Measurements from ENCODE around the gene ZNF576. TPM values are rescaled to one million over a fixed set of nuclear protein-coding genes. Genes with fewer than 3 reads are reported as not detected.
A peak's percentile ranks its signal among the peaks of the same experiment; 100 is the strongest.
"Not testable (repeated sequence)": the region's sequence is repeated elsewhere in the genome, so short reads cannot be mapped to it uniquely, and the experiment has no call there.

The ZNF576 gene
- 15.0 TPM for total RNA-seq (ENCODE audit: unreplicated experiment)
- long read RNA-seq, transcript ZNF576-201 (3 exons, 2,566 nt): major isoform, 8 of 15 reads
- long read RNA-seq, partial matches to known transcripts: 2 of 15 reads
- long read RNA-seq, other reads (novel, unspliced or antisense): 0 of 15 reads

DNA sequence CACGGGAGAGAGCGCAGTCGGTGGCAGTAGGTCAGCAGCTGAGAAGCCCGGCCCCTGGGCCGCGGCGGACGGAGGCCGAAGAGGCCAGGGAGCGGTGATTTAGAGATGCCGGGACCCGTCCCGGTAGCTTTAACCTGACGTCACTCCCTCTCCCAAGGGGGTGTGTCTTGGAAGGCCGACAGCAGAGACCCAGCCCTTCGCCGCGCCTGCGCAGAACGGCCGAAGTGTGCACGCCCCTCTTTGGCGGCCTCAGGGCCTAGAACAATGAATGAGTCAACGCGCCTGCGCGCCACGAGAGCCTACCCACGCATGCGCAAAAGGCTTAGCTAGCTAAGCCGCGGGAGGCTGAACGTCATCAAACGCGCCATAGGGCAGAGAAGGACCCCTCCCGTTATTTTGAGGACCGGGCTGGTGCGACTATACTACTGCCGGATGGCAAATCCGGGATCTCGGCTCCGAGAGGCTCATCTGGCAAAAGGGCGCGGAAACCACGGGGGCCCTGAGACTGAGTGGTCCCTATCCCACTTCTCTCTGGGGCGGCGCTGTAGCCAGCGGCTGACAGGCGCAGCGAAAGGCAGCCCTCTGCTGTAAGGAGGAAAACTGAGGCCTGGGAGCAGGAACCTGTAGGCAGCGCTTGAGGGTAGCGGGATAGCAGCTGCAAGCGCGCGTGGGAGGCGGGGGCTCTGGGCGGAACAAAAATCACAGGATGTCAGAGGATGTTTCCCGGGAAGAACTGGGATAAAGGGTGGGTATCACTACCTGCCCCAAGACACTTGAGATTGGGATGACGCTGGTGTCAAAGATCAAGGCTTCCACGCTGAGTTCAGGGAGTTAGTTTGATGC lies at the start of gene ZNF576, which contains the start of gene IRGQ:
ZNF576 (plus strand) TSS at position 597 of the 843 bp plus-strand sequence. CDS start 514 bp downstream, outside the sequence.
IRGQ (minus strand) TSS at position 136 of the 843 bp plus-strand sequence. CDS start 796 bp downstream, outside the sequence.
- Mint-ChIP-seq H3K27me3 (ENCODE audit: unreplicated experiment) (peaks cover 7% of the 10 kb centered on the region), H3K4me1 (ENCODE audit: low read depth, unreplicated experiment) (peaks cover 14% of the 10 kb centered on the region), H3K9me3 (ENCODE audit: unreplicated experiment) (peaks cover 13% of the 10 kb centered on the region), H3K4me3 (ENCODE audit: unreplicated experiment) (peak within 1 kb of the TSS; percentile 97), H3K27ac (ENCODE audit: unreplicated experiment) (peak within 1 kb of the TSS; percentile 97), H3K36me3 (ENCODE audit: unreplicated experiment) (no peaks in the 10 kb centered on the region)
- DNase-seq: peak; percentile 100
- TF ChIP-seq CTCF (IDR thresholded peaks at IDR 0.05; ENCODE audit: partially characterized antibody, unreplicated experiment): no peak

DNA sequence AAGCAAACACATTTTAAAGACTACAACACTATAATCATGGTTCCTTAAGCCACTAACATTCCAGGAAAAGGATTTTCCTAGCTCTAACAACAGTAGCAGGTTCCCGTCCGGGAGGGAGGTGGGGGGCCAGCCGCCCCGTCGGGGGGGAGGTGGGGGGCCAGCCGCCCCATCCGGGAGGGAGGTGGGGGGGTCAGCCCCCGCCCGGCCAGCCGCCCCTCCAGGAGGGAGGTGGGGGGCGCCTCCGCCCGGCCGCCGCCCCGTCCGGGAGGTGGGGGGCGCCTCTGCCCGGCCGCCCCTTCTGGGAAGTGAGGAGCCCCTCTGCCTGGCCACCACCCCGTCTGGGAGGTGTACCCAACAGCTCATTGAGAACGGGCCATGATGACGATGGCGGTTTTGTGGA lies 48.5 kb upstream of the ZNF576 start:
- peak overlapping the region; percentile 55 for H3K27ac Mint-ChIP-seq (ENCODE audit: unreplicated experiment)
- H3K27me3 Mint-ChIP-seq (ENCODE audit: unreplicated experiment); H3K4me3 Mint-ChIP-seq (ENCODE audit: unreplicated experiment); DNase-seq; H3K36me3 Mint-ChIP-seq (ENCODE audit: unreplicated experiment); H3K9me3 Mint-ChIP-seq (ENCODE audit: unreplicated experiment): not testable (repeated sequence)
- peaks cover 12% of the 10 kb centered on the region for H3K4me1 Mint-ChIP-seq (ENCODE audit: low read depth, unreplicated experiment)

DNA sequence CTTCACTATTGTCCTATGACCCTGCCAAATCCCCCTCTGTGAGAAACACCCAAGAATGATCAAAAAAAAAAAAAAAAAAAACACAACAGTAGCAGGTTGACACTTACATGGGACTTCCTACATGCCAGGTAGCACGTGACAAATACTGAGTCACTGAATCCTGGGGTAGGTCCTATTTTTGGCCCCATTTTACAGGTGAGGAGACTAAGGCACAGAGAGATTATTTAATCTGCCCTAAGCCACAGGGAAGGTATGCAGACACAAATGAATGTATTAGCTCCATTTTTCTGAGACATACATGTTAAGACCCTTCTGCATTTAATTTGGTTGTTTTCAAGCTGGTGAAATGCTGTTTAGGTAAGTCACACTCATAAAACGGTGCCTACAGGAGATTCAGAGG lies 47.7 kb upstream of the ZNF576 start:
- Mint-ChIP-seq H3K9me3 (ENCODE audit: unreplicated experiment) (peaks cover 7% of the 10 kb centered on the region), H3K36me3 (ENCODE audit: unreplicated experiment) (peaks cover 6% of the 10 kb centered on the region), H3K4me3 (ENCODE audit: unreplicated experiment) (no peak overlapping the region), H3K27me3 (ENCODE audit: unreplicated experiment) (peaks cover 8% of the 10 kb centered on the region), H3K27ac (ENCODE audit: unreplicated experiment) (peak overlapping the region; percentile 79), H3K4me1 (ENCODE audit: low read depth, unreplicated experiment) (peaks cover 12% of the 10 kb centered on the region)
- no peak for DNase-seq
- no peak for TF ChIP-seq CTCF (IDR thresholded peaks at IDR 0.05; ENCODE audit: partially characterized antibody, unreplicated experiment)

DNA sequence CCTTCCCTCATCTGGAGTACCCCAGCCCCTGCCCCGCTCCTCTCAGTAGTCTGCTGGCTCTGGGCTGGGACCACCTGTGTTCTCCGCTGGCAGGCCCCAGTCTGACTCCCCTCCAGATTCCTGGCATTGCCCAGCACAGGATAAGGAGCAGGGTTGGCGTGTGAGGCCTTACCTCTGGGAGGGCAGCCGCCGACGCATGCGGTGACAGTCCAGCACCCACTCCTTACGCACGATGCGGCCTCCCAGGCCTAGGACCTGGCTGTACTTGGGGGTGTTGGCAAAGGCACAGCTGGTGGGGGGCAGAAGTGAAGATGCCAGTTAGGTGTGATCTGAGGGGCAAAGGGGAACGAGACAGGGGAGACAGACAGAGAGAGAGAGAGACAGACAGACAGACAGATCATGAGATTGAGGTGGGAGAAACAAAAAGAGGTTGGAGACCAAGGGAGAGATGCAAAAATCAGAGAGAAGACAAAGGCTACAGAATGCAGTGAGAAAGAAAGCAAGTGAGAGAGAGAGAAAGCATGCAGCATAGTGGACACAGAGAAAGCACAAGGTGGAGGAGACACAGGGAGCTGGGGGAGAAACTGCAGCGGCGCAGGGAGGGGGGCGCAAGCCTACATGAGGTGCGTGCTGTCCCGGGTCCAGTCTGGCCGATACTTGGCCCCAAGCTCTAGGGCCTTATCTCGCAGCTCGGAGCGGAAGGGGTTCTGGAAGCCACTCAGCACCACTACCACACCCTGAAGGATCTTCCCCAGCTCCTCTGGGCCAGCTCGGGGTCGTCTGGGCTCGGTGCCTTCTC lies 44.8 kb upstream of the ZNF576 start:
- no peak for TF ChIP-seq CTCF (IDR thresholded peaks at IDR 0.05; ENCODE audit: partially characterized antibody, unreplicated experiment)
- H3K4me1 Mint-ChIP-seq (ENCODE audit: low read depth, unreplicated experiment): peaks cover 23% of the 10 kb centered on the region
- H3K27ac Mint-ChIP-seq (ENCODE audit: unreplicated experiment): peak overlapping the region; percentile 86
- no peak for DNase-seq
- H3K27me3 Mint-ChIP-seq (ENCODE audit: unreplicated experiment): peaks cover 10% of the 10 kb centered on the region
- H3K36me3 Mint-ChIP-seq (ENCODE audit: unreplicated experiment): peaks cover 6% of the 10 kb centered on the region
- peak overlapping the region; percentile 70 for H3K4me3 Mint-ChIP-seq (ENCODE audit: unreplicated experiment)
- H3K9me3 Mint-ChIP-seq (ENCODE audit: unreplicated experiment): peaks cover 7% of the 10 kb centered on the region

GRCh38 chr19:43552198-43552450 lies 44.3 kb upstream of the ZNF576 start:
- peaks cover 10% of the 10 kb centered on the region for H3K27me3 Mint-ChIP-seq (ENCODE audit: unreplicated experiment)
- H3K9me3 Mint-ChIP-seq (ENCODE audit: unreplicated experiment): peaks cover 6% of the 10 kb centered on the region
- H3K4me3 Mint-ChIP-seq (ENCODE audit: unreplicated experiment): no peak overlapping the region
- peaks cover 6% of the 10 kb centered on the region for H3K36me3 Mint-ChIP-seq (ENCODE audit: unreplicated experiment)
- peaks cover 23% of the 10 kb centered on the region for H3K4me1 Mint-ChIP-seq (ENCODE audit: low read depth, unreplicated experiment)
- TF ChIP-seq CTCF (IDR thresholded peaks at IDR 0.05; ENCODE audit: partially characterized antibody, unreplicated experiment): no peak
- no peak overlapping the region for H3K27ac Mint-ChIP-seq (ENCODE audit: unreplicated experiment)
- no peak for DNase-seq
